ENCODE data around the gene METRN. TPM values are rescaled to one million over a fixed set of nuclear protein-coding genes. Genes with fewer than 3 reads are reported as not detected.
A peak's percentile ranks its signal among the peaks of the same experiment; 100 is the strongest.

The METRN gene
- total RNA-seq, 1 experiment from 2014 or later = 23.4 TPM

DNA sequence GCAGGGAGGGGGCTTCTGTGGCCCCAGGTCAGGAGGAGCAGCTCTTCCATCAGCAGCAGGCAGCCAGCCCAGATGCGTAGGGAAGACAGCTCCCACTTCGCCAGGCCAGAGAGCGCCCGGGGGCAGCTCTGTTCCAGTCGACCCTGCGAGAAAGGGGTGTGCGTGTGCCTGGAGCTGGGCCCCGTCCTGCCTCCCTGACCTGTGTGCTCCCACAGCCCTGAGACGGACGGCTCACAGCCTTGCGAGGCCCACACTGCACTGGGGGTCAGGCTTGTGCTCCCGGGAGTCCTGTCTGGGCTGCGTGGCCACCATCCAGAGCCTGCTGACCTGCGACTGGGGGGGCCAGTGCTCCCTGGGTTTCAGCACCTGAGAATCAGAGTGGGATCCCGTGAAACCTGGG is 45.1 kb downstream of the METRN start:
- intact Hi-C loops (cut with micrococcal nuclease; ENCODE audit: unreplicated experiment) = no loop called here
- no peaks in the 10 kb centered on the region for H3K36me3 ChIP-seq (ENCODE audit: control insufficient read depth, insufficient read depth, low read length)
- POLR2A ChIA-PET = no interaction called here
- CTCF ChIA-PET = no interaction called here
- peaks cover 6% of the 10 kb centered on the region for H3K36me3 Mint-ChIP-seq (ENCODE audit: insufficient read depth, unreplicated experiment)
- no peaks in the 10 kb centered on the region for H3K9me3 ChIP-seq
- no peak overlapping the region for H3K4me3 Mint-ChIP-seq (ENCODE audit: unreplicated experiment)
- H3K4me1 ChIP-seq = peaks cover 25% of the 10 kb centered on the region
- no peaks in the 10 kb centered on the region for H3K9me3 Mint-ChIP-seq (ENCODE audit: unreplicated experiment)
- TF ChIP-seq, protein P1, sequence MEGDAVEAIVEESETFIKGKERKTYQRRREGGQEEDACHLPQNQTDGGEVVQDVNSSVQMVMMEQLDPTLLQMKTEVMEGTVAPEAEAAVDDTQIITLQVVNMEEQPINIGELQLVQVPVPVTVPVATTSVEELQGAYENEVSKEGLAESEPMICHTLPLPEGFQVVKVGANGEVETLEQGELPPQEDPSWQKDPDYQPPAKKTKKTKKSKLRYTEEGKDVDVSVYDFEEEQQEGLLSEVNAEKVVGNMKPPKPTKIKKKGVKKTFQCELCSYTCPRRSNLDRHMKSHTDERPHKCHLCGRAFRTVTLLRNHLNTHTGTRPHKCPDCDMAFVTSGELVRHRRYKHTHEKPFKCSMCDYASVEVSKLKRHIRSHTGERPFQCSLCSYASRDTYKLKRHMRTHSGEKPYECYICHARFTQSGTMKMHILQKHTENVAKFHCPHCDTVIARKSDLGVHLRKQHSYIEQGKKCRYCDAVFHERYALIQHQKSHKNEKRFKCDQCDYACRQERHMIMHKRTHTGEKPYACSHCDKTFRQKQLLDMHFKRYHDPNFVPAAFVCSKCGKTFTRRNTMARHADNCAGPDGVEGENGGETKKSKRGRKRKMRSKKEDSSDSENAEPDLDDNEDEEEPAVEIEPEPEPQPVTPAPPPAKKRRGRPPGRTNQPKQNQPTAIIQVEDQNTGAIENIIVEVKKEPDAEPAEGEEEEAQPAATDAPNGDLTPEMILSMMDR (IDR thresholded peaks at IDR 0.05; ENCODE audit: insufficient read depth in 1 of 2, low read depth in 1 of 2, low read length in 1 of 2, severe bottlenecking in 1 of 2, unreplicated experiment in 1 of 2) = no peak
- H3K4me1 Mint-ChIP-seq (ENCODE audit: low read depth, unreplicated experiment) = no peaks in the 10 kb centered on the region
- H3K27me3 ChIP-seq (replicated peaks; ENCODE audit: control insufficient read depth, insufficient read depth, low read length) = no peaks in the 10 kb centered on the region
- H3K27ac Mint-ChIP-seq (ENCODE audit: unreplicated experiment) = peak overlapping the region; percentile 50
- no peak overlapping the region for H3K4me3 ChIP-seq (ENCODE audit: low read depth, low read length)
- no peaks in the 10 kb centered on the region for H3K27me3 Mint-ChIP-seq (ENCODE audit: insufficient read depth, unreplicated experiment)
- BruUV-seq (replicated peaks) = no TSS peak
- no peak for DNase-seq

DNA sequence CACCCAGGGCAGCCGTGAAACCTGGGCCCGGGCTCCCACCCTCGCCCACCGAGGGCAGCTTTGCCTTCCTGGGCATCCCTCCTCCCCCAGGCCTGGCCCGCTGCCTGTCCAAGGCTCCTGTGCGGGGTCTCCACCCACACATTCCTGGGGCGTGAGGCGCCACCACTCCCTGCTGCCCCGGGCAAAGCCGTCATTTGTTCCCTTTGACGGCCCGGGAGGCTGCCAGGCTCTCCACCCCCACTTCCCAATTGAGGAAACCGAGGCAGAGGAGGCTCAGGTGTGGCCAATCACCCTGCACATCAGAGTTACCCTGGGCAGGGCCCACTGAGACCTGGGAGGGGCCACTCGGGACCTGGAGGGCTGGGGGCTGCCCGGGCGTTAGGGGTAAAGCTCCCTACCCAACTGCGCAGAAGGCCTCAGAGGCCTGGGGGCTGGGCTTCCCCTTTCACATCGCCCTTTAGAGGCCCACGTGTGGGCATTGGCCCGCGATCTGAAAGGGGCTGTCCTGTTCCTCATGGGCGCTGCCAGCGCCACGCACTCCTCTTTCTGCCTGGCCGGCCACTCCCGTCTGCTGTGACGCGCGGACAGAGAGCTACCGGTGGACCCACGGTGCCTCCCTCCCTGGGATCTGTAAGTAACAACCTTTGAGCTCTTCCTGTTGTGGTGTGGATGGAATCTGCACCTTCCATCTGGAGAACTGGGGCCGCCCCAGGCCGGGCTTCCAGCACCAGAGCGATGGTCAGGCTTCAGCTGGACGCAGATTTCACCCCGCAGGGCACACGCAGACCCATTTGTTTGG is 45.8 kb downstream of the METRN start, which contains the start of gene MSLN:
TSS of gene MSLN (plus strand) at position 190 of the 799 bp plus-strand sequence. CDS start 1,947 bp downstream, outside the sequence.
- Histone ChIP-seq H3K4me3 (ENCODE audit: low read depth, low read length) (no peak within 1 kb of the TSS), H3K9me3 (no peaks in the 10 kb centered on the region), H3K4me1 (peaks cover 25% of the 10 kb centered on the region), H3K36me3 (ENCODE audit: control insufficient read depth, insufficient read depth, low read length) (no peaks in the 10 kb centered on the region), H3K27me3 (replicated peaks; ENCODE audit: control insufficient read depth, insufficient read depth, low read length) (no peaks in the 10 kb centered on the region)
- no peaks in the 10 kb centered on the region for H3K9me3 Mint-ChIP-seq (ENCODE audit: unreplicated experiment)
- intact Hi-C loops (cut with micrococcal nuclease; ENCODE audit: unreplicated experiment) = no loop called here
- H3K4me1 Mint-ChIP-seq (ENCODE audit: low read depth, unreplicated experiment) = no peaks in the 10 kb centered on the region
- no TSS peak for BruUV-seq (replicated peaks)
- ChIA-PET POLR2A (interaction anchor here (0.6 kb wide), 1 partner anchor 1668 kb away, joined by 5 read pairs; no protein-coding TSS in a partner anchor), CTCF (no interaction called here)
- H3K4me3 Mint-ChIP-seq (ENCODE audit: unreplicated experiment) = no peak within 1 kb of the TSS
- peak within 1 kb of the TSS; percentile 50 for H3K27ac Mint-ChIP-seq (ENCODE audit: unreplicated experiment)
- TF ChIP-seq, protein P1 (IDR thresholded peaks at IDR 0.05; ENCODE audit: insufficient read depth in 1 of 2, low read depth in 1 of 2, low read length in 1 of 2, severe bottlenecking in 1 of 2, unreplicated experiment in 1 of 2) = no peak
- H3K36me3 Mint-ChIP-seq (ENCODE audit: insufficient read depth, unreplicated experiment) = peaks cover 6% of the 10 kb centered on the region
- no peaks in the 10 kb centered on the region for H3K27me3 Mint-ChIP-seq (ENCODE audit: insufficient read depth, unreplicated experiment)
- no peak for DNase-seq

DNA sequence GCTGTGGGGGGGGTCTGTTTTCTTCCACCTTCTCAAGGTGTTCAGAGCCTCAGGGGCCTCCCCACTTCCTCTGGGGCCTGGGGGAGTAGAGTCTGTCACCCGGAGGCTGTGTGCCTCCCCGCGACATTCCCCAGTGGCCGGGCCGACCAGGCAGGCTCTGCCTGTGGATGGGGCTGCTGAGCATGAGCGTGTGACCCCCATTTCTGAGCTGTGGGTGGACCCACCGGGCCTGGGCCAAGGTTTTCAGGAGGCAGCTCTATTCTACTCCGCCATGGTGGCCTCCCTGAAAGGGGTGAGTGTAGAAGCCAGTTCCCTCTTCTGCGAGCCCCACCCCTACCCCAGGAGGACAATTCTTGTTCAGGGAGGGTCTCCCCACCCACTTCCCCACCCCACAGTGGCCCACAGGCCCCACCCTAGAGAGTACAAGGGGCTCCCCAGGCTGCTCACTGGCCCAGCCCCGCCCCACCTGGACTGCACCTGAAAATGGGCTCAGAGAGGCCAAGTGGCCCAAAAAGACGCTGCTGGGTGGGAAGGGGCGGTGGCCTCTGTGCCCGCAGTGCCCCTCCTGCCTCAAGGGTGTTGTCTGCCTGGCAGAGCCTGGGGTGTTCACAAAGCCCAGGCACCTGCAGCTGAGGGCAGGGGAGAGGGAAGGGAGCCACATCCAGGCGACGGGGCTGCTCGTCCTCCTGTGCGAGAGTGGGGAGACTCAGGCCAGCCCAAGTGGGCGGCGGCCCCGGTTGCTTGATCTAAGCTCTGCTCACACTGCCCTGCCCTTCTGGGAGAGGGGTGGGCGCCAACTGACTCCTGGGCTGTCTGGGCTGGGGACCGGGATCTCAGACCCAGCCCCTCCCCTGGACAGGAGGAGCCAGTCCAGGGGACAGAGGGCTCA is 47.0 kb downstream of the METRN start:
- ChIA-PET CTCF (interaction anchor here (0.6 kb wide), 2 partner anchors 9 to 25 kb away, joined by 3 to 6 read pairs; no protein-coding TSS in a partner anchor), POLR2A (interaction anchor here (0.6 kb wide), 1 partner anchor 1667 kb away, joined by 5 read pairs; no protein-coding TSS in a partner anchor)
- H3K4me3 ChIP-seq (ENCODE audit: low read depth, low read length) = no peak overlapping the region
- H3K36me3 ChIP-seq (ENCODE audit: control insufficient read depth, insufficient read depth, low read length) = no peaks in the 10 kb centered on the region
- BruUV-seq (replicated peaks) = no TSS peak
- H3K9me3 Mint-ChIP-seq (ENCODE audit: unreplicated experiment) = no peaks in the 10 kb centered on the region
- DNase-seq = no peak
- no peak overlapping the region for H3K4me3 Mint-ChIP-seq (ENCODE audit: unreplicated experiment)
- H3K9me3 ChIP-seq = no peaks in the 10 kb centered on the region
- peaks cover 6% of the 10 kb centered on the region for H3K36me3 Mint-ChIP-seq (ENCODE audit: insufficient read depth, unreplicated experiment)
- no peaks in the 10 kb centered on the region for H3K27me3 ChIP-seq (replicated peaks; ENCODE audit: control insufficient read depth, insufficient read depth, low read length)
- TF ChIP-seq, protein P1 (IDR thresholded peaks at IDR 0.05; ENCODE audit: insufficient read depth in 1 of 2, low read depth in 1 of 2, low read length in 1 of 2, severe bottlenecking in 1 of 2, unreplicated experiment in 1 of 2) = no peak
- peaks cover 25% of the 10 kb centered on the region for H3K4me1 ChIP-seq
- intact Hi-C loops (cut with micrococcal nuclease; ENCODE audit: unreplicated experiment) = no loop called here
- H3K27ac Mint-ChIP-seq (ENCODE audit: unreplicated experiment) = no peak overlapping the region
- H3K27me3 Mint-ChIP-seq (ENCODE audit: insufficient read depth, unreplicated experiment) = no peaks in the 10 kb centered on the region
- no peaks in the 10 kb centered on the region for H3K4me1 Mint-ChIP-seq (ENCODE audit: low read depth, unreplicated experiment)

Data from Caco-2 (cell line).